Stimulated activated CD4-positive, alpha-beta T cell treated with anti-CD3 and anti-CD28 coated beads, Interleukin-4, amount 100 ng/mL, for 48 hours (primary cell): ENCODE results near the gene FGD4.

Experiments used
- DNase-seq, 2 donors: peaks; one replicate each; pipeline ENCODE4 v3.0.0-alpha.2; 2020; ENCODE audit warnings: low read depth in 2 of 2

FGD4 gene

DNA sequence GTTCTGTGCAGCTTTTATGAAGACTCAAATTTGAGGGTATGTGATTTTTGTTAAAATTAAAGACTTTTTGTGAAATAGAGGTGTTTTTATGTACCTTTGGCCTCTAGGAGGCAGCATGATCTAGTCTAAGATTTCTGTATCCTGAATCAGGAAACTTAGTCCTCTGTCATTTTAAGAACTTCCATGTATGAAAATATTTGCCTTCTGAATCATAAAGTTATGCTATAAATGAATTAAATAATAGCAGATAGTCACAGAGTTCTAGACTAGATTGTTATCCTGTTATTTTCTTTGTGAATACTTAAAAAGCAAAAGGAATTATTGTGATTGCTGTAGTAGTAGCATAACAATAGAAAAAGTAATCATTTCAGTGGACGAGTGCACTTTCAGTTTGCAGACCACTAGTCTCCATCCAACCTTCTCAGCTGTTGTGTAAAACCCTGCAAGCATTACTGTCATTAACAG lies 56.3 kb downstream of the FGD4 start:
- no peak for DNase-seq

DNA sequence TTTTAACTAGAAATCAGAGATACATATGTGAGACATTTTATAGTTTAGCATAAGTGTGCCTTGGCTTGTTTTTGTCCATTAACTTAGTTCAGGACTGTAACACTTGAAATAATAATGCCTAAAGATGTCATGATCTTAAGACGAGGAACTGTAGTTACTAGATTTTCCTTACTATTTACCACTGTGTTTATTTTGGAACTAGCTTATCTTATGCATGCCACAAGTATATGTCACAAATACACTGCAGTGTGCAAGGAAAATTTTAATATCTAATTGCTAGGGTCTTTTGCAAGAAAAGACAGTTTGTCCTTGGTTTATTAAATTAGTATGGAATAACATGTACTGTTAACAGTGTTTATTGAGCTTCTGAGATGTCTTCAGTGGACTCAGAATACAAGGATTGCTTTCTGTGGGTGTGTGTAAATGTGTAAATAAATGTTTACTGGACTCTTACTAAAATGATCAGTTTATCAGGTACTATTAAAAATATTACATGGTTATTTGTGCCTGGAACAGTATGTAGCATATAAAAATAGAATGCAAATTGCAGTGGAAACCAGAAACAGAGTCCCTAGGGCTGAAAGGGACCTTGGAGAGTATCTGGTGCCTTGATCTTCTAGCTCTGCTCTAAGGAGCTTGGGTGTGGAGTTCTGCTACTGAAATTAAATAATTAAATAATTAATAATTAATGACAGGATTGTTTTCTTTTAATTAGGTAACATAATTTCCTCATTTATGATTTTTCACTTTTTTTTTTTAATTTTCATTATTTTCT lies 58.1 kb downstream of the FGD4 start:
- no peak for DNase-seq

DNA sequence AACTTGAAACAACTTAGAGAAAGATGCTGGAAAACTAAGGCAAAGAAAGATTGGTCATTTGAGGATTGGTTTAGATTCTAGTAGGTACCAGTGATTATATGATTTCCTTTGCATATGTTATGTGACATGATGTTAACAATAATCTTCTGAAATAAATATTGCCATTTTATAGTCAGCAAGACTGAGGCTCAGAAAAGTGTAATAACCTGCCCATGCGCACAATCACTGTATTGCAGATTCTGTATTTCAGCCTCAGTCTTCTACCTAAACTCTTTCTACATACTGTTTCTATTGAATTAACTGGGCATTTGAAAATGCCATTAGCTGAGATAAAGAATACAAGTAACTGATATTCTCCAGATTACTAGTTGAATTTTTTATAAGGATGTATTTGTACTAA lies 61.3 kb downstream of the FGD4 start:
- DNase-seq: no peak

DNA sequence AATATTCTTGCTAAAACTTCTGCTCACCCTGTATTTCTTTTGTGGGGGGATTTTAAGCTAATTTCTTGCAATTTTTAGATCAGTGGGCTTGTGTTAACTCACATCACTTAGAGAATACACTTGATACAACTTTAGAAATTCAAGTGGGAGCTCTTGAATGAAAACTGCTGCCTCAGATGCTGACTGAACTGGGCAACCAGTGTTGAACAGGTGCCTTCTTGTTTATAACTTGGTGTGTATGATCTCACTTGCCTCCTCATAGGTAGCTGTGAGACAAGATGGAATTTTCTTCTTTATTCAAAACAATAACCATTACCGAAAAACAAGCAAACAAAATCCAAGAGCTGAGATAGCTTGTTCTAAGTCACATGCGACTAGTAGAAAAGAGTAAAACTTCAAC lies 63.5 kb downstream of the FGD4 start:
- no peak for DNase-seq

DNA sequence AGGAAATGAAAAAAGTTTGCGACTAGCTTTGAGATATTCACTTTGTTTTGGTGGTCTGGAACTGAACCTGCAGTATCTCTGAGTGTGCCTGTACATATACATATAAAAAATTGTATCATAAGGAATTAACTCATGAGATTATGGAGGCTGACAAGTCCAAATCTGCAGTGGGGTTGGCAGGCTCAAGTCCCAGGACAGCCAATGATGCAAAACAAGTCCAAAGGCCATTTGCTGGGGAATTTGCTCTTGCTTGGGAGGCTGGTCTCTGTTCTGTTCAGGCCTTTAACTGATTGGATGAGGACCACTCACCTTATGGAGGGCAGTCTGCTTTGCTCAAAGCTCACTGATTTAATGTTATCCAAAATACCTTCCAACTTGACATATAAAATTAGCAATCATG lies 66.8 kb downstream of the FGD4 start:
- no peak for DNase-seq

DNA sequence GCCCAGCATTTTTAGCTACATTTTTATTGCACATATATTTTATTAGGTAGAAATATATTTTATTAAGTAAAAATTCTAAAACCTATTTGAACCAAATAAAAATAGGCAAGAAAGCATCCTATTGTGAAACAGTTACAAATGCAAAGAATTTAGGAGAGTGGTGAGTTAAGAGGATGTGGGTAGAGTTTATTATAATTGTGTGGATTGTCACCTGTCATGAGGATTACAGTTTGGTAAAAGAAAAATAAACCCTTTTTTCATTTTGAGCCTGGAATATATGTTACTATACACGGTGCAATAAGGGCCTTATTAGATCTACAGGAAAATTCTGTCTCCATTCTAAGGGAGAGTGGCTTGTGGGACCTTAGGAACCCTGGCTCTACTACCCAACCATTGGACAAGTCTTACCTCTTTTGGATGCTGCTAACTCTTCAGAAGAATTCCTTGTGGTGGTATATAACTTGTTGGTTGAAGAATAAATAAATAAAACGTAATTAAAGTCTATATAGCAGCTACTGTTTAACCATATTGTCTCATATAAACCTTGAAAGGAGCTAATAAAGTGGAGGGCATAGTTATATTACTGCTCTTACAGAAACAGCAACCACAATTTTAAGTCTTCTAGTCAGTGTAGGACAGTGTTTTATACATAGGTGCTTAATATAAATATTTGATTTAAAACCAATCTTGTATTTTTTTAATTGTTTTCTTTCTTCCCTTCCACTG lies 67.8 kb downstream of the FGD4 start:
- DNase-seq: no peak

DNA sequence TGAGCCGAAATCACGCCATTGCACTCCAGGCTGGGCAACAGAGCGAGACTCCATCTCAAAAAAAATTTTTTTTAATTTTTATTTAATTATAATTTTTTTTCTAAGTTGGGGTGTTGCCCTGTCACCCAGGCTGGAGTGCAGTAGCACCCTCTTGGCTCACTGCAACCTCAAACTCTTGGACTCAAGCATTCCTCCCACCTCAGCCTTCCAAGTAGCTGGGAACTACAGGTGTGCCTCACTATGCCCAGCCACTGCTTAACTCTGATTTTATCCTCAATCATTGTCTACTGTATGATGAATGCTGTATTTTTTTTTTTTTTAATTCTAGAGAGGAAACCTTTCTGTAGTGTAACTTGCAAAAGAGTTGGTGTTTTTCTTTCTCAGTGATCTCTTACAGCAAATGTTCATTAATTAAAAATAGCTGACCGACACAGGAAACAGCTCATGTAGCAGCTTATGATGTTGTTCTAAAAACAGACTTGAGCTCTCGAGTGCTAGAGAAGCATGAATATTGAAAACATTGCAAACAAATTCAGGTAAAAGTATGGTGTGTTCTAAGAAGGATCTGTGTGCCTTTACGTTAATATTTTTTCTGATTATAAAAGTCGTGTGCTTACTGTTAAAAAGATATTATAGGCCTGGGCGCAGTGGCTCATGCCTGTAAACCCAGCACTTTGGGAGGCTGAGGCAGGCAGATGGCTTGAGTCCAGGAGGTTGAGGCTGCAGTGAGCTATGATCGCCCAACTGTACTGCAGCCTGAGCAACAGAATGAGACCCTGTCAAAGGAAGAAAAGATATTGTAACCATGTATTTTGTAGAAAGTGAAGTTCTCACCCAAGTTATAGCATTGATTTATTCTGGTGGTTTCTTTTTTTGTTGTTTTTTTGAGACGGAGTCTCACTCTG lies 68.9 kb downstream of the FGD4 start:
- no peak for DNase-seq

DNA sequence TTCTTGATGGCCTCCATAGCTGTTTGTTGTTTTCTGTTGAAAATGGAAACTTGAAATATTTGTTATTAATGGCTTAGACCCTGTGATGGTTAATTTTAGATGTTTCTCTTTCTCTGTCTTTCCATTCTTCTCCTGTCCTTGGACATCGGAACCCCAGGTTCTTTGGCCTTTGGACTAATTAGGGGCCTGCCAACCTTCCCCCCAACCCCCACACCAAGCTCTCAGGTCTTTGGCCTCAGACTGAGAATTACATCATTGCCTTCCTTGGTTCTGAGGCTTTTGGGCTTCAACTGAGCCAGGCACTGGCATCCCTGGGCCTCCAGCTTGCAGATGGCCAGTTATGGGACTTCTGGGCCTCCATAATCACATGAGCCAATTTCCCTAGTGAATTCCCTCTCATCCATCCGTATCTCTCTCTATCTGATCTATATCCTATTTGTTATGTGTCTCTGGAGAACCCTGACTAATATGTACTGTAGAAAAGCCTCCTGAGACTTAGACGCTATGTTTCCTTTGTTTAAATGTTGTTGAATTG lies 71.6 kb downstream of the FGD4 start:
- no peak for DNase-seq

DNA sequence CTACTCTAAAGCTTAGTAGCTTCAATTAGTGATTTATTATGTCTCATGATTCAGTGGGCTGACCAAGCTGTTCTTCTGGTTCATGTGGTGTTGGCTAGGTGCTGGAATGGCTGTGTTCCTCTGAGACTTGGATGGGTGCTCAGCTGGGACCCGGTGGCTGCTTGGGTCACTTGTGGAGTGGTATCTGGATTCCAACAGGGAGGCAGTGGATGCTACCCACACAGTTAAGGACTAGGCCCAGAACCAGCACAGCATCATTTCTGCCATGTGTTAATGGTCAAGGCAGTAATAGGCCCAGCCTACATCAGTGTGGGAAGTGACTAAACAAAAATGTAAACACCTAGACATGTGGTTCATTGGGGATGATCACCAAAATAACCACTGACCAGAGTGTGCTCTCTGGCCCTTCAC lies 72.2 kb downstream of the FGD4 start:
- DNase-seq: no peak

DNA sequence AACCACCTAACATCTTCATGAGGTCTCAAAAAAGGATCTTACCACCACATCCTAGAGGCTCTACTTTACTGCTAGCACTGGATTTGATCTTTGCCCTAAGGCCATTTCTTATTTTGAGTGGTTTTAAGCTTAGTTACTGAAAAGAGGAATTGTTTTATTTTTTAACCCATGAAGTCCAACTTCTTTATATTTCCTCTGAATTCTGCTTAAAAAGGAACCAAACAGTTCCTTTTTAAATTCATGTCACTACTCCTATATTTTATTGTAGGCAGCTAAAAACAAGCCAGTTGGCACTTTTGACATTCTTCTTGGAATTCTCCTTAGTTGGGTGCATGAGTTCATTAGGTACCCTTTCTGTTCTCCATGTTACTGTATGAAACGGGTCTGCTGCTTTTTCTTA lies 76.4 kb downstream of the FGD4 start:
- DNase-seq: no peak

DNA sequence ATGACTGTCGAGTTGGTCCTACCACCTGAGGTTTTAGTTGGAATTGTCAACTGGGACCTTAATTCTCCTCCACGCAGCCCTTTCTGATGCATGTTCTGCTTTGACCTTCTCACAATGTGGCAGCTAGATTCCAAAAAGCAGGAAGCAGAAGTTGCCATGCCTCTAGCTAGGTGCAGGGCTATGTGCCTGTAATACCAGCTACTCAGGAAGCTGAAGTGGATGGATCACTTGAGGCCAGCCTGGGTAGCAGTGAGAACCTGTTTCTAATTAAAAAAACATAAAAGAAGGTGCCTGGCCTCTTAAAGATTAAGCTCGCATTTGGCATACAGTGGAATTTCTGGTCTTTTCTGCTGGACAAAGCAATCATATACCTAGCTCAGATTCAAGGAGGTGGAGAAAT lies 77.1 kb downstream of the FGD4 start:
- no peak for DNase-seq

DNA sequence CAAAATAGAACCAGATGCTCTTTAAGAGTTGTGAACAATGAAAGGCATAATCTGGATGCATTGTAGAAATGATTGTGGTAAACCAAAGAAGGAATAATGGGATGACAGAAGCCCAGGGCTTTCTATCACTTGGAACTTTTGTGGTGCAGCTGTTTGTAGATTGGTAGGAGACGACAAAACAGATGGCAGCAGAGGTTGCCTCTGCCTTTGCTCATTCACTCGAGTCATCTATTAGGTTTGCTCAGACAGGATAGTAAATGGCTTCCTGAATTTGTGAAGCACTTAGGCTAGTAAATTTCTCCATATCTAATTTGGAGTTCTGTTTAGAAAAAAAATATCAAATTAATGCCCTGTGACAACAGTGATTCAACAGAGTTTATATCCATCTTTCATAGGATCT lies 78.4 kb downstream of the FGD4 start:
- DNase-seq: no peak

DNA sequence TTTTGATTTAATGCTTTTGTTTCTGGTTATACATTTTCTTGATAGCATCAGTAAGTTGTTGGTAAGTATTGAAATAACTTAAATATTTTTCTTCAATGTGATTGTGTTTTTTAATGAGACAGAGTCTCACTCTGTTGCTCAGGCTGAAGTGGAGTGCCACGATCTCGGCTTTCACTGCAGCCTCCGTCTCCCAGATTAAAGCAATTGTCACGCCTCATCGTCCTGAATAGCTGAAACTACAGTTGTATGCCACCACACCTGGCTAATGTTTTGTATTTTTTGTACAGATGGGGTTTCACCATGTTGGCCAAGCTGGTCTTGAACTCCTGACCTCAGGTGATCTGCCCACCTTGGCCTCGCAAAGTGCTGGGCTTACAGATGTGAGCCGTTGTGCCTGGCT lies 78.8 kb downstream of the FGD4 start:
- DNase-seq: no peak

DNA sequence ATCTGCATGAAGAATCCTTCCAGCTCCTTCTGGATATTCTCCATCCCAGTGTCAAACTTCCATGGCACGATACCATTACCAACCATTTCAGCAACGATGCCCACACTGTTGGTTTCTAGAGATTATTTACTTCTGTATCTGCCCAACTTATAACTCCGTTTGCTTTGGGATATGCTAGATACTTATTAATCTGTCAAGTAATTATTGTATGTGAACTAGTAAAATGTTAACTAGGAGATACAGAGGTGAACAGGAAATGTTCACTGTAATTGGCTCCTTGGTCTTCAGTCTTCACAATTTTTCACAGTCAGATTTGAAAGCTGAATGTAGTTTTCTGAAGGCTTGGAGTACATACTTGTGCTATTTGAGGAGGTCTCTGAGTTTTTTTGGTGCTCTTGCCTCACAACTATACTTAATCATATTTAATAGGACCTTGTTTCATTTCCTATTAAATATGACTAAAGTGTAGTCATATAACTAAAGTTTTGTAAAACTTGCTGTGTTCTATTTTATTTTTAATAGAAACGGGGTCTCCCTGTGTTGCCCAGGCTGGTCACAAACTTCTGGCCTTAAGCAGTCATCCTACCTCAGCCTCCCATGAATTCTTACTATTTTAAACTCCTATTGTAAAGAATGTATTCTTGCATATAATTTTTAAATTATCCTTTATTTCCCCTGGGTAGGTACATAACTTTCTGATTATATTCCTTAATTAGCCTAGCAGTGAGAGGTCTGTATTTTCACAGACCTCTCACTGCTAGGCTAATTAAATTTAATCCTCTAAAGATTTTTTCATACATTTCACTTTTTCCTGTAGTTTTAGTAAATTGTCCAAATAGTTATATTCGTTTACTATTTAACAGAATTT lies 79.7 kb downstream of the FGD4 start:
- no peak for DNase-seq

DNA sequence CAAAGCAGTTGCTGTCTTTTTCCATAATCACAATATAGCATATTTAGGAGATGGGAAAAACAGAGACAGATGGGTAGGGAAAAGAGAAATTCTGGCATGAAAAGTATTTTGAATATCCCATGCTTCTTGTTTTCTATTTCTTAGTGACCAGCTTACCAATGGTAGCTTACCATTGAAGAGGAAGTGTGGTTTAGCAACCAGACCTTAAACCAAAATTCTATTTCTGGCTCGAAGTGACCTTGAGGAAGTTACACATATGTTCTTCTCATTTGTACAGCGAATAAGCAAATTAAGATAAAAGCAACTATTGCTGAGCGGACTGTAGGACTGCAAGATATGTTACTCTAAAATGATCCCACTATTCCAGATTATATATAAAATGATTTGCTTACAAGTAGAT lies 82.9 kb downstream of the FGD4 start:
- DNase-seq: no peak

DNA sequence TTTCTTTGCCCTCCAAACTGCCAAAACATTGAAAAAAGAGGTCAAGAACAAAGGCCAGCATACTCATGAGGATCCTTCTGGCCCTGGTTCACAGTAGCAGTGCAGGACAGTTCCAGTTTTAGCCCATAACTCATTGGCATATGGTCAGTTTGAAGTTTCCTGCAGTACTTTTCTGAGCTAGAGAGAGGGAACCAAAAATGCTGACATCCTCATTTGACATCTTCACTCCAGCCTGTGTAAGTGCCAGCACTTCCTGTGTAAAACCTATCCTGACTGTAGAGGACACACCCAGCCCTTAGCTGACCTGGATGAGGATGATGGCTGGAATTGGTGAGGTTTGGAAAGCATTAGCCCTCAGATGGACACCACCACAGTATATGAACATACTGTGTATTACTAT lies 84.1 kb downstream of the FGD4 start:
- DNase-seq: no peak

DNA sequence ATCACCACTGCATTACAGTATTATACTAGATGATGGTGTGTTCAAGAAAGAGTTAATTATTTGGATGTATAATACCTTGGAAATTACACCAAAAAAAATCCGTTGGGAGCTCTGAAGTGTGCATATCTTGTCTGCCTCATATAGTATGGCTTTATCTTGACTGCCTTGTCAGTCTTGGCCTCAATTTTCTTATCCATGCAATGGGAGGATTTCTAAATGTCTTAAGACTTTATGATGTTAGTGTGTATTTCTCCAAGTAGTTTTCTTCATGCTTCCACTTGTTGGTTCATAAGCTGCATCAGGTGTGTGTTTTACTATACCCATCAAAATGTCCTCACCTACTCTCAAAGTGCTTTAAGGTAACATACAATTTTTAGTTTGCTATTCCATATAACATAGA lies 84.6 kb downstream of the FGD4 start:
- DNase-seq: no peak

DNA sequence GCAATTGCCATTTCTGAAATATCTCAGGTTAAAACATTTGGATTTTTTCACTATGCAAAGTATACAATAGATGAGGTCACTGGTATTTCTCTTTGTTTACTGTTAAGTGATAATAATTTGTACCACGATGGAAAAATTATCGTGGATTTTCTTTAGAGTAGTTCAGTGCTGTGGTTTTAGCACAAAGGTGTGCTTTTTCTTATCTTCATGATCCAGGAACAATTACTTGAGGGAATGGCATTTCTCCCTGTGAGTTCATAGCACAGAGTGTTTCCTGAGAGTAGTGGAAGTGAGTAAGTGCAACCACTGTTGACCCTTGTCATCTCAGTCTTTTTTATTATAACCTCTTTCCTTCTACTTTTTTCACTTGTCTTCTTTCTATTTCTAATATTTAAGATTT lies 86.8 kb downstream of the FGD4 start:
- no peak for DNase-seq

DNA sequence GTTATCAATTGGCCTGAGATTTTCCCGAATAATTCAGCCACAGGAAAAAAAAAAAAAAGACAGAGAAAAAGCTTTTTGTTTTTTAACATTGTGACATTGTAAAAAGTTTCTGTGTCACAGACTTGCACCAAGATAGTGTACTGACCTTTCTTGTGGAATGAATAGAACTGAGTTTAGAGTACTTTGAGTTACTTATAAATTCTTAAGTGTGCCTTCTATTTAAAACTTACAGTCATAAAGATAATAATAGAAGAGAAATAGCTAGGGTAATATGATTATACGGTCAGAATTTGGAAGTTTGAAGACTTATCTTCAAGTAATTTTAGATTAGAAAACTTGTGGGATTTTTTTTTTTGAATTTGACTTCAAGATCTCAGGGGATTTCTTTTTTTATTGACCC lies 88.8 kb downstream of the FGD4 start:
- DNase-seq: no peak

DNA sequence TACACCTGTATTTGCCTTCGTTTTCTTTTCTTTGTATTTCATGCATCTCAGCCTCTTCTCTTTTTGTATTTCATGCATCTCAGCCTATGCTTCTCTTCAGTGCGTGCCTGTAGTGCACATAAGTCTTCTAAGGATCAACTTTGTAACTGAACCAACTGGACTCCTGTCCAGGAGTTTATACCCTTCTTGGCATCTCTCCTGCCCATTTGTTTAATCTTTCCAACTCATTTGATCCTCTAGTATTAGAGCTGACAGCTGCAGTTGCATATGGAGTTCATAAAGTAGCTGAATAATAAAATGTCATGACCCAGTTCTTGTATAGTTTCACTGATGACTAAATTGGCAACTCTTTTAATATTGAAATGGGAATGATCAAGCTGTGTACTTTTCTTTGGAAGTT lies 89.7 kb downstream of the FGD4 start:
- DNase-seq: no peak

DNA sequence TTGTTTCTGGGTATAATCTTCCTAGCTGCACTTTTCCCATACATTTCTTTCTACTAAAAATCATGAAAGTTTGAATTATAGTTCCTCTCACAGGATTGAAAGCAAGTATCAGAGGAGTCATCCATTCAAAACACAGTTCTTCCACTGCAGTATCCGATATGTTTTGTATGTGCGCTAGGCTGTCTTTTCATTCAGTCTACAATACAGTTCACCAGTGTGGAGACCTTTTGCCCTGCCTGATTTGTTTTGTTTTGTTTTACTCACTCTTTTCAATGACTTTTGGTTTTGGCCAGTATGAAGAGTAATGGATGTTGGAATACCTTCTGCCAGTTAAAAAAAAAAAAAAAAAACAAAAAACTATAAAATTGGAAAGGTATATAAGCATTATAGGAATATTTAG lies 91.4 kb downstream of the FGD4 start:
- DNase-seq: no peak
